IPS-15b (cell line): ENCODE data around the gene HOMER2.

Source experiments
- H3K27me3 ChIP-seq: one replicate; pipeline ENCODE4 v1.6.1; 2013; ENCODE audit warnings: low read length; ENCODE audit not compliant: control insufficient read depth, insufficient read depth
- H3K36me3 ChIP-seq: one replicate; pipeline ENCODE4 v1.6.1; 2013; ENCODE audit warnings: low read length; ENCODE audit not compliant: control insufficient read depth, insufficient read depth
- H3K4me1 ChIP-seq: one replicate; pipeline ENCODE4 v1.6.1; 2013; ENCODE audit warnings: mild to moderate bottlenecking, low read length; ENCODE audit not compliant: control insufficient read depth, insufficient read depth
- H3K4me3 ChIP-seq: one replicate; pipeline ENCODE4 v1.5.1; 2013; ENCODE audit warnings: low read depth, low read length
- H3K9ac ChIP-seq: one replicate; pipeline ENCODE4 v1.6.1; 2013; ENCODE audit warnings: low read depth, mild to moderate bottlenecking, low read length
- H3K9me3 ChIP-seq: one replicate; pipeline ENCODE4 v1.6.1; 2013; ENCODE audit warnings: mild to moderate bottlenecking, low read length; ENCODE audit not compliant: control insufficient read depth, insufficient read depth

Gene HOMER2

GRCh38 chr15:82890338-82890994 is 62.1 kb downstream of the HOMER2 start:
- H3K4me1 ChIP-seq: peaks cover 10% of the 10 kb centered on the region
- no peaks in the 10 kb centered on the region for H3K27me3 ChIP-seq
- peaks cover 3% of the 10 kb centered on the region for H3K36me3 ChIP-seq
- no peaks in the 10 kb centered on the region for H3K9me3 ChIP-seq
- no peak overlapping the region for H3K9ac ChIP-seq
- no peak overlapping the region for H3K4me3 ChIP-seq

GRCh38 chr15:82882273-82882928 is 70.1 kb downstream of the HOMER2 start:
- Histone ChIP-seq H3K36me3 (no peaks in the 10 kb centered on the region), H3K27me3 (no peaks in the 10 kb centered on the region), H3K9ac (no peak overlapping the region), H3K4me3 (no peak overlapping the region), H3K9me3 (no peaks in the 10 kb centered on the region), H3K4me1 (no peaks in the 10 kb centered on the region)

GRCh38 chr15:82881747-82882146 is 70.8 kb downstream of the HOMER2 start:
- Histone ChIP-seq H3K36me3 (no peaks in the 10 kb centered on the region), H3K9ac (no peak overlapping the region), H3K27me3 (no peaks in the 10 kb centered on the region), H3K4me1 (no peaks in the 10 kb centered on the region), H3K9me3 (no peaks in the 10 kb centered on the region), H3K4me3 (no peak overlapping the region)

- H3K36me3 ChIP-seq: no peaks in the 10 kb centered on the region
- no peaks in the 10 kb centered on the region for H3K4me1 ChIP-seq
- no peaks in the 10 kb centered on the region for H3K9me3 ChIP-seq
- no peak overlapping the region for H3K4me3 ChIP-seq
- H3K27me3 ChIP-seq: no peaks in the 10 kb centered on the region
- no peak overlapping the region for H3K9ac ChIP-seq
Observed at GRCh38 chr15:82880704-82881103, 71.8 kb downstream of the HOMER2 start.

GRCh38 chr15:82878325-82878724 is 74.2 kb downstream of the HOMER2 start:
- Histone ChIP-seq H3K27me3 (no peaks in the 10 kb centered on the region), H3K9me3 (no peaks in the 10 kb centered on the region), H3K36me3 (no peaks in the 10 kb centered on the region), H3K9ac (no peak overlapping the region), H3K4me3 (no peak overlapping the region), H3K4me1 (no peaks in the 10 kb centered on the region)

GRCh38 chr15:82877825-82878224 is 74.7 kb downstream of the HOMER2 start:
- H3K36me3 ChIP-seq: no peaks in the 10 kb centered on the region
- H3K9me3 ChIP-seq: no peaks in the 10 kb centered on the region
- H3K4me1 ChIP-seq: no peaks in the 10 kb centered on the region
- H3K9ac ChIP-seq: no peak overlapping the region
- no peaks in the 10 kb centered on the region for H3K27me3 ChIP-seq
- no peak overlapping the region for H3K4me3 ChIP-seq

GRCh38 chr15:82875411-82876003 is 77.0 kb downstream of the HOMER2 start:
- no peaks in the 10 kb centered on the region for H3K27me3 ChIP-seq
- H3K9me3 ChIP-seq: no peaks in the 10 kb centered on the region
- no peak overlapping the region for H3K9ac ChIP-seq
- no peaks in the 10 kb centered on the region for H3K4me1 ChIP-seq
- no peak overlapping the region for H3K4me3 ChIP-seq
- H3K36me3 ChIP-seq: no peaks in the 10 kb centered on the region

- Histone ChIP-seq H3K9ac (no peak overlapping the region), H3K4me3 (no peak overlapping the region), H3K27me3 (no peaks in the 10 kb centered on the region), H3K36me3 (no peaks in the 10 kb centered on the region), H3K9me3 (no peaks in the 10 kb centered on the region), H3K4me1 (no peaks in the 10 kb centered on the region)
Observed at GRCh38 chr15:82874961-82875360, 77.6 kb downstream of the HOMER2 start.

GRCh38 chr15:82874267-82874666 is 78.3 kb downstream of the HOMER2 start:
- Histone ChIP-seq H3K9ac (no peak overlapping the region), H3K4me1 (no peaks in the 10 kb centered on the region), H3K4me3 (no peak overlapping the region), H3K36me3 (no peaks in the 10 kb centered on the region), H3K27me3 (no peaks in the 10 kb centered on the region), H3K9me3 (no peaks in the 10 kb centered on the region)

GRCh38 chr15:82873000-82873680 is 79.4 kb downstream of the HOMER2 start:
- no peak overlapping the region for H3K4me3 ChIP-seq
- no peaks in the 10 kb centered on the region for H3K9me3 ChIP-seq
- H3K9ac ChIP-seq: no peak overlapping the region
- no peaks in the 10 kb centered on the region for H3K27me3 ChIP-seq
- H3K4me1 ChIP-seq: no peaks in the 10 kb centered on the region
- no peaks in the 10 kb centered on the region for H3K36me3 ChIP-seq

GRCh38 chr15:82871832-82872484 is 80.6 kb downstream of the HOMER2 start:
- Histone ChIP-seq H3K4me1 (peaks cover 4% of the 10 kb centered on the region), H3K36me3 (no peaks in the 10 kb centered on the region), H3K9ac (no peak overlapping the region), H3K9me3 (no peaks in the 10 kb centered on the region), H3K4me3 (no peak overlapping the region), H3K27me3 (no peaks in the 10 kb centered on the region)
